ENCODE data around the gene ARHGAP32.

Gene ARHGAP32

DNA sequence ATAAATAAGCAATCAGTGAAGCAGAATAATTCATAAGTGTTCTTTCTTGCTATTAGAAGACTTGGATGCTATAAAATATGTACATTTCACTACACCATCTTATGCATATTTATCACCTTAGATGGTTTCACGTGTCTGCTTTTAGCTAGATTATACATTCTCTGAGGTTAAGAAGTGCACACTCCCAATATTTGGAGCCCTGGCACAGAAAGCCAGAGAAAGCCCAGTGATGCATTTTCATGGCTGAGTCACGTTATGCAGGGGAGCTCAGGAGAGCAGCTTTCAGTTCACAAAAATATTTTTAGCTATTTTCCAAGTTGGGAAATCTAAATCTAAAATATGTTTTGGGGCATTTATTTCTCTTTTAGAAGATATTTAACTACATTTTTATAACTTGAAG is 244.4 kb downstream of the ARHGAP32 start:
- no peak for DNase-seq

DNA sequence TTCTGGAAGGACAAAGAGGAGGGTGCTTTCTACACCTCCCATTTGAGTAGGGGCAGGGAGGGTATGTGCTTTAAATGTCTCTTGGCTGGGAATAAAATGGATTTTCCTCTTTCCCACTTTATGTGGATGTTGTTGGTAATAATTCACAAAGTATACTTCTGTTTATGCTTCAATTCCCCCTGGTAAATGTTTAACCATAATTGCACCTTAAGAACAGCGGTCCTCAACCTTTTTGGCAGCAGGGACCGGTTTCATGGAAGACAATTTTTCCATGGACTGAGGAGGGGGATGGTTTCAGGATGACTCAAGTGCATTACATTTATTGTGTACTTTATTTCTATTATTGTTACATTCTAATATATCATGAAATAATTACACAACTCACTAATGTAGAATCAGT is 245.5 kb downstream of the ARHGAP32 start:
- DNase-seq: no peak

DNA sequence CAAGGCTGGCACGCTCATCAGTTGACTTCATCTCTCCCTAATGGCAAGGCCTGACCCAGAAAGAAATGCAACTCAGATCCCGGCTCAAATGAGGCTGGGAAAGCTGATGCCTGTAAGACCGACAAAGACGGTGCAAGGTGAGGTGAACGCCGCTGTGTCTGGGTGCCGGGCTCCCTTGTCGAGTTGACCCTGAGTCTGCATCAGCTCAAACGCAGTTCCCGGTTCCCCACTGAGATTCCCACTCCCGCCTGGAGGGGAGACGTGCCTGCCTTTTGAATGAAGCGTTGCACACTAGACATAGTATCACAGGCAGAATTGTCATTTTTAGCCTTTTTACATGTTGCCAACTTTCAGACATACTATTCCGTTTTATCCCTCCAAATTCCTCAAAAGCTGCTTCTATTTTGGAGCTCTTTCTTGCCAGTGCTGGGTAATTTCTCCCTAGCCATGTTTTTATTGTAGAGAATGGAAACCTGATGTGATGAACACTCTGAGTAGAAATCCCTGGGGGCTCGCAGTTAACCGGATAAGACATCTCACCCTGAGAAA is 248.6 kb downstream of the ARHGAP32 start:
- no peak for DNase-seq

DNA sequence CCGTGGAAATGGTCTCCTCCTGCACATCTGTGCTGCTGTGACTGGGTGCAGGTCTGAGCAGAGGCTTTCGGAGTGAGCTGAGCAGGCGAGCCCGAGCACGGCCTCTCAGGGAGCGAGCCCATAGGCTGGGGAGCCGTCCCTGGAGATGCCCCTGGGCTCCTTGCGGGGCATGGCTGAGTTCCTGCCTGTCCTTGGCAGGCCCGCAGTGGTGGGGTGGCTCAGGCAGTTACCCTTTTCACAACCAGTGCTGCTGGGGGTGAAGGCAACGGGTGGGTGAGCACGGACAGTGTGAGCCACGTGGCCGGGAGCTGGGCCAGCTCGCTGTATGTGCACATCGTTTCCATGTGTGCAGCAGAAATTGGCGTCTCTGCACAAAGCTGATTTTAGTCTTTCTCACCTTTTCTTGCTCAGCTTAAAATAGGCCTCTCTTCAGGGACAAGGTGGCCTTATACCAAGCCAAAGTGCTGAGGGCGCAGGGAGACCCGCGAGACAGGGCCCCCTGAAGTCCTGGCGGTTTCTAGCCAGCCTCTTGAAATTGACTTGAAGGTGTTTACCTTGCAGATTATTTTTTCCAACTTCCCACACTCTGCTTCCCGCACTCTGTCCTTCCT is 249.2 kb downstream of the ARHGAP32 start, which contains the start of gene TP53AIP1:
Gene TP53AIP1 (minus strand): TSS at position 55 of the 611 bp plus-strand sequence. CDS start 5,053 bp downstream, outside the sequence.
- DNase-seq: no peak

DNA sequence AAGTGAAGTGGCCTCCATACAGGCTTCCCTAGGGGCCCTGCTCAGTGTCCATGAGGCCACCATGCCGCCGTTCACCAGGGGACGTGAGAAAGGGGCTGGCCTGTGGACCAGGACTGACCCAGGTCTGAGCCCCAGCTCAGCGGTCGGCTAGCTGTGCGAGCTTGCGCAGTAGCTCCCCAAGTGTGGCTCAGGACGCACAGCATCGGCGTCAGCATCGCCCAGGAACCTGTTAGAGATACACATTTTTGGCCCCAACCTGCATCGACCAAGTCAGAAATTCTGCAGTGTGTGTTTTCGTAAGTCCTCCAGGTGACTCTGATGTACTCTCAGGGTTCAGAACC is 249.9 kb downstream of the ARHGAP32 start:
- DNase-seq: no peak

DNA sequence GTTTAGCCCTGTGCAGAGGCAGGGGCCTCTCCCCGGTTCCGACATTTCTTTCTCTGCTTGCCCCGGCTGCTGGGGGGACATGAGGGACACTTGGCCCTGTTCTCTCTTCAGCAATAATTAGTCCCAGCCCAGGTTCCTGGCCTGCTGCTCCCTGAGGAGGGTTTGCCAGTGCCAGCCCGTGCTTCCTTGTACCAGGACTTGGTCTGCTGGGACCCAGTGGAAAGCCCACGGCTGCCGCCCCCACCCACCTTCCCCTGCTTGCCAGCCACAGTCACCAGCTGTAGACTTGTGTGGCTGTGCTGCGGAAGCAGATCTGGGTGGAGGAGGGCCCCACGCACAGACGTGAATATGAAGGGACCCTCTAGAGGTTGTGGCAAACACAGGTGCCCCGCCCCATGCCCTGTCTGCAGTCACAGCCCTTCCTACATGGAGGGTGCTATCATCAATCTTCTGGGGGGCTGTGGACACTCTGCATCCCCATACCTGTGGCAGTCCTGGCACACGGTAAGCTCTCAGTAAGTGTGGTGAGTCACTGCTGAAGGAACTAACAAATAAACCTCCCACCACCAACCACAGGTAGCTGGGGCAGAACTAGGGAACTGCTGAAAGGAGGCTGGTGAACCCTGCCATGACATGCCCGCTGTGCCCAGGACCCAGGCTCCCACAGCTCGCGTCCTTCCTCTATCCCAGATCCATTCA is 250.4 kb downstream of the ARHGAP32 start:
- DNase-seq: no peak

DNA sequence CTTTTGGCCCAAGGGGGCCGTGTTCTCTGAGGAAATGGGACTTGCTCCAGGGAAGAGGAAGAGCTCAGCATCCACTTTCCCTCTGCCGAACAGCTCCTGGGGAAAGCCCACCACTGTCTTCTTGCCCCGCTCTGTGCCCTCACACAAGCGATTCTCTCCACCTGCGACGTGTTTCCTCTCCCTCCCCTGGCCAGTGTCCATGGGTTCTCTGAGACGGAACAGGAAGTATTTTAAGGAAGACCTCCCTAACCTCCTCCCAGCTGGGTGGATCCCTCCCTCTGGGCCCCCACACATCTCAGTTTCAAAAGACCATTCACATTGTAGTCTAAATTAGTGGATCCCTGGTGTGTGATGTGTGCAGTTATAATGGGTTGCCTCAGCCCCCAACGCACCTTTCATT is 251.0 kb downstream of the ARHGAP32 start:
- no peak for DNase-seq

DNA sequence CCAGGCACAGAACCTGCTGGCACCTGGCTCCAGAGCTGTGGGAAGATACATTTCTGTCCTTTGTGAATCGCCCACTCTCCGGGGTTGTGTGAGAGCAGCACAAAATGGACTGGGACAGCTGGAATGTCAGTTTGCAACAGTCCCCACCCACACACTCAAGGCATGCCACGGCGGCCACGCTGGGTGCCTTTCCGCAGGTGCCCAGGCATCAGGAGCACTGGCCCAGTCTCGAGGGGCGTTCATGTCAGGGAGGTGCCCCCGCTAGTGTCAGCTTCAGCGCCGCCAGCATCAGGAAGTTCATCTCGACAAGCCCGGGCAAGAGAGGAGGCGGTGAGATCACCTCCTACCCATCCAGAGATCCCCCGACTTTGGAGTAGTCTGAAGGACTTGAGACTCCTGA is 251.5 kb downstream of the ARHGAP32 start:
- DNase-seq: no peak

DNA sequence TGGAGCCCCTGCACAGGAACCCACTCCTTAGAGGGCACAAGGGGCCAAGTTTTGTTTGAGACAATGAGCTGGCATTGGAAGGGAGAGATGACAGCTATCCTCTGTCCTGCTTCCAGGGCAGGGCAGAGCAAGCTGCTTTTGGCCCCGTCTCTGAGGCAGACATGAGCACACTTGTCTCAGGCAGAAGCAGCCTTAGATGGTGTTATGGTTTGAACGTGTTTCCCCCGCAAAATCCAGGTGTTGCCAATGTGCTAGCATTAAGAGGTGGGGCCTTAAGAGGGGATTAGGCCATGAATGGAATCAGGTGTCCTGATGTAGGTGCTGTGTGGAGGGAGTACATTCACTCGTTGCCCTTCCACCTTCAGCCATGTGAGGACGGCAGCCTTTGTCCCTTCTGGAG is 252.0 kb downstream of the ARHGAP32 start:
- no peak for DNase-seq

DNA sequence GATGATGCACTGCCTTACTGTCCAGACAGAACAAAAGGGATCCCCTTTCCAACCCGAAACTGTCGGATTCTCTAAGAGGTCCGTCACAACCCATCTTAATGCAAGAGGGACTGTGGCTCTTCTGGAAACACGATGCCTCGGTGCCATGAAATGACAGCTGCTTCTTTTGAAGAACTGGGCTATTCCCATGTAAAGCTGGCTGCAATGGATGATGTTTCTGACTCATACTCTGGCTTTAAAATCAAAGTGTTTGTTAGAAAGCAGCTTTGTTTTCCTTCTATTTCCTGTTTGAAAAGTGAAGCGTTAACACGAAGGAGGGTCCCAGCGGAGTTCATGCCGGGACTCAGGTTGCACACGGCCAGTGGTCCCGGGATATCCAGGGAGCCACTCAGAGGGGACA is 252.5 kb downstream of the ARHGAP32 start:
- DNase-seq: no peak

DNA sequence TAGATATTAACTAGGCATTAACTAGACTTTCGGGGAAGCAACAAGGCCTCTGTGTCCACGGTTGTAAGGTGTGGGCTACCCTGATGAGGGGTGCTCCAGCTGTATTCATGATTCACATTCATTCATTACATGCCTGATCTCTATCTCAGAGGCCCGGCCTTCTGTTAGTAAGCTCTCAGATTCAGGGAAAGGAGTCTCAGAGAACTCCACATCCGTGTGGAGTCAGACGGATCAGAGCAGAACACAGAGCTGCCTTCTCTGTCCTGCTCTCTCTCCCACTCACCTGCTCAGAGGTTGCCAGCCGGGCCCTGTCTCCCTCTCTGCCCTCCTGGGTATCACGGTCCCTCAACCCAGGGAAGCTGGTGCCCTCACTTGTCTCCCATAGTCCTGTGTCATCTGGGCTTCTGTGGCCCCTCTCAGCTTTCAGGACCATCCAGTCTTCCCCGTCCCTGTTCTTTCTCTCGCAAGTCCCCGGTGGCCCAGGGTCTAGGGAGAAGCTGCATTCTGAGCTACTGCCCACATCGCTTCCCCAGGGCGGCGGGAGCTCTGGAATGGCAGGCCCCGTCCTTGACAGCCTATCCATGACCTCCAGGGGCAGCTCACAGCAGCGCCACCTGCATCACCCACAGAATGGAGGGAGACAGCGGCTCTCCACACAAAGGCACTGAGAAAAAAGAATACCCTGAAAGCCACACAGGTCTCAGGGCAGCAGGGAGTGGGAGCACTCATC is 253.8 kb downstream of the ARHGAP32 start:
- DNase-seq: no peak

DNA sequence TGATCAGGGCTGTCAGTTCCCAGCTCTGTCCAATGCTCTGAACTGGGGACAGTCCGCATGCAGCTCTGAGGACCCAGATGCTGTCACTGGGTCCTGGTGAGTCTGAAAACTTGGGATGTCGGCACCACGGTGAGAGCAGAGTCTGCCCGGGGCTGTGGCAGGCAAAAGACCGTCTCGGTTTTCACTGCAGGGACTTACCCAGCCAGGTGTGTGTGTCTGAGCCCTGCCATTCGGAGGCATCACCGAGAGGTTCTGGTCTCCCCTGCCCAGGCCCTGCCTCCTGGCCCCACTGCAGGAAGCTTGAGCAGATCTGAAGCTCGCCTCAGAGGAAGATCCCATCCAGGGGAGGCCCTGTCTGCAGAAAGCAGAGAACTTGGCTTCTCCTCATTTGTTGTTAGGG is 254.6 kb downstream of the ARHGAP32 start:
- no peak for DNase-seq

DNA sequence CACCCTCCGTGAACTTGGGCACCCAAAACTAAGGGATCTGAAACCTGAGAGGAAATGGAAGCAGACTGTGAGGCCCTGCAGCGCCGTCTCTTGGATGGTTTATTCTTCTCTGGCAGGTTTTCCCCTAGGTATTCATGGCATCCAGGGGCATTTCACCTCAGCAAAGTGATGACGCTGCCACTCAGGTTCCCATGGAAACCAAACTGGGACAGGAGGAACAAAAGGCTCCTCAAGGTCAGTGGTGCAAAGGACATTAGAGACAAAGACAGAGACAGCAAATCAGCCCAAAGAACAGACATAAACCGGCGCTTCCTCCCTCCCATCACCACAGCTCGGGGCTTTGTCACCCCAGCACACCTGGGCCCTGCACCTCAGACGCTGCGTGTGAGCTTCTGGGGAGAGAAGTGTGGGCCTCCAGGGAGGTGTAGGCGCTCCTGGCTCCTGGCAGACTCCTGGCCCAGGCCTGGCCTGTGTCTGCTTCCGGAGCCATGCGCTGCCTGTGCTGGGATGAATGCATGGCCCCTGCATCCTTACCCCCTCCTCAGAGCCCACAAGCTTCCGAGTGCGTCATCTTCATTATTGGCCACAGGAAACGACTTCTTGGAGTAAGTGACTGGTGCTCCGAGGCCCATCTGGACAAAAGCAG is 255.4 kb downstream of the ARHGAP32 start:
- peak; percentile 22 to 80 (median 33) for DNase-seq

DNA sequence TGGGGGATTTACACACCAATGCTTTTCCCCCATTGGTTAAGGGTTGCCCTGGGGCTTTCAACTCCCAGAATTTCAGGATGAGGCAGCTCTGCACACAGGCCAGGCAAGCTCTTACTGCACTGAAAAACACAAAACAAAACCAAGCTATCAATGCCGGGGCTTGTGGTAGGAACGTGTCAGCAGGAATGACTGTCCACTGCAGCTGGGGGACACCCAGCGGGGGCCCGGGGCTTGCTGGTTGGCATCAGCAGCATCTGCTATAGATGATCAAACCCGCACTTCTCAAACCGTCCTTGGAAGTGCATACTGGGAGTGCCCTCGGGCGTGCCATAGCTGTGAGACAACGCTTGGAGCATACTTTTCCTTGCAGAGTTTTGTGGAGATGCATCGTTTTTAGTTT is 257.2 kb downstream of the ARHGAP32 start:
- no peak for DNase-seq

DNA sequence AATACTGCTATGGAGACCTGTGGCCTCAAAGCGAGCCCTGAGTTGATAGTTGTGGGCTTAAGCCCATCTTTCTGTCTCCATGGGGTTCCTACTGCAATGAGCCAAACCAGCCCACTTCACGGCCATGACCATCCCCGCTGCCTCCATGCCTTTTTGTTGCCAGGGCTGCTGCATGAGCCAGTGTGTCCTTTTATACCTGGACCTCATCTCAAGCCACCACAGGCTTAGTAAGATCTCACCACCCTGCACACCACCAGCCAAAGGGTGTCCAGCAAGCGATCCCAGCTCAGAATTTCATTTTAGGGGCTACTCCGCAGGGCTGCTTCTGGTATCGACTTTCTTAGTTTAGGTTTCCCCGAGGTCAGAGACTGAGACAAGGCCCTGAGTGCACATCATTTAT is 257.8 kb downstream of the ARHGAP32 start:
- no peak for DNase-seq

DNA sequence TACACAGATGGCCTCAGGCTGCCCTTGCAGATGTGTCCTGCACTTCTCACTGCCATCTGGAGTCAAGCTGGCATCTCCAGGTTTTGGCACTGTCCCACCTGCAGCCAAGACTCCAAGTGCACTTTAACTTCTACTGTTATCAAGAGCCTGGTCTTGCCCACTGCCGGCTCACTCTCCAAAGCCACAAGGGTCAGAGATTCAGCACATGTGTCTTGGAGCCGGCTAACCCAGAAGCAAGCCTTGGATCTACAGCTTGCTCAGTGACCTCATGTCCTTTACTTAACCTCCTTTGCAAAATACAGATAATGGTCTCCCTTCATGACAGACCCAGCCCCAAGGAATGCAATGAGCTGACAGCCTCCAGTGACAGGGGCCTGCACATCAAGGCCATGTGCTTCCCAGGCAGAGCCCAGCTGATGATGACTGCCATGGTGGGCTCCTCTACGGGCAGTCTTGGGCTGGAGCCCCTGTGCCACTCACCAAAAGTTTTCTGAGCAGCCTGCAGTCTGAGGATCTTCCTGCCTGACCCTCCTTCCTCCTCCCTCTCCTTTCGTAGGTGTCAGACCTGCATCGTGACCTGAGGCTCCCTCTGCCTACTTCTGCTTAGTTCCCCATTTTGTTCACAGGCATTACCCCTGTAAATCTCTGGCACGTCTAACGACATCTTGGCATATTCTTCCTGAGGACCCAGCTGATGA is 258.5 kb downstream of the ARHGAP32 start:
- DNase-seq: no peak

DNA sequence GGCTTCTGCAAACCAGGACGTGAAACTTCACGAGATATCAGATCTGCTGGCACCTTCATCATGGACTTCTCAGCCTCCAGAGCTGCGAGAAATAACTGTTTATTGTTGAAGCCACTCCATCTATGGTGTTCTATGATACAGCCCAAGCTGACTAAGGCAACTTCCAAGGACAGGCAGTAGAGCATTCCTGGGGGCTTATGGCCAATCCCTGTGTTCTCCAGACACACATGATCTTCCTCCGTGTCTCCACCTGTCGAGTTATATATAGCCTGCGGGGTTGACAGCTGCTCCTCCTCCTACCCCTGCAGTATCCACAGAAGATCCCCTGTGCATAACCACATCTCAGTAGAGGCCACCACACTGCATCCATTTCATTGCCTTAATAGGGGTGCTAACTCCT is 260.5 kb downstream of the ARHGAP32 start:
- DNase-seq: peak in 1 of 3 experiments; percentile 27

DNA sequence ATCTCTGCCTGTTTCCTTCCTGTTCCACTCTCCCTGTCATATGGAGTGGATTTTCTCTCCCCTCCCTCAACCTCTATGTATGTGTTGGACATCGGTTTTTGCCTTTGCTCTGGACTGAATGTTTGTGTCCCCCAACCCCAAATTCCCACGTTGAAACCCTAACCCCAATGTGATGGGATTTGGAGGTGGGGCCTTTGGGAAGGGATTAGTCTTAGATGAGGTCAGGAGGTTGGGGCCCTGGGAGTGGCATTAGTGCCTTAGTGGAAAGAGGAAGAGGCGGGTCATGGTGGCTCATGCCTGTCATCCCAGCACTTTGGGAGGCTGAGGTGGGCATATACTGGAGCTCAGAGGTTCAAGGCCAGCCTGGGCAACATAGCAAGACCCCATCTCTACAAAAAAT is 261.1 kb downstream of the ARHGAP32 start:
- no peak for DNase-seq

DNA sequence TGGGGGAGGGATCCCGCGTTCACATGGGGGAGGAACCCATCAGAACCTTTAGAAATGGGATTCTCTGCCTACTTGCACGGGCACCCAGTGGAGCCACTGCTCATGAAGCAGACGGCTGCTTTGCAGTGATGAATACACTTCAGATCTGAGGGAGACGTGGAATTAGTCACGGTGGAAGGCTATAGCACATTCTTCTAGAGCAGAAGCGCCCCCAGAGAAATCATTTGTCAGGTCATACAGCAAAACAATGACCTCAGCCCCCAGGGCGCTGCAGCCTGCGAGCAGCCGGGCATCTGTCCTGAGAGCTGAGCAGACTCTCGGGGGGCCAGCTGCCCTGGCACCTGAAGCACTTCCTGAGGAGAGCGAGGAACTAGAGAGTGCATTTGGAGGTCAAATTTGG is 262.1 kb downstream of the ARHGAP32 start:
- DNase-seq: no peak

DNA sequence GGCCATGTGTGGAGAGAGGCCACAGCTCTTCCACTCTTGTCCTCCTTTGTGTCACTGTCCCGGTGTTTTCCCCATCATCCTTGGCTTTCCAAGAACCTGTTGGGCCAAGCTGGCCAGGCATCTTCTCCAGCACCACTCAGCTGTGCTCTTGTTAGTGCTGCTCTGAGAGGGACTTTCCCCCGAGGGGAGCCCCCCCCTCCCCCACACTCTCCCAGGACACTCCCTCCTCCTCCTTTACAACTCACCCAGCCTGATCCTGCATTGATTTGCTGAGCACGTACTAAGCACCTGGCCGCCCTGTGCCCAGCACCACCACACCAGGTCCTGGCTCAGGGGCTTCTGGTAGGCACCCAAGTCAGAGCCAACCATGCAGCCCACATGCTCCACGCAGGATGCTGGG is 262.7 kb downstream of the ARHGAP32 start:
- DNase-seq: no peak

DNA sequence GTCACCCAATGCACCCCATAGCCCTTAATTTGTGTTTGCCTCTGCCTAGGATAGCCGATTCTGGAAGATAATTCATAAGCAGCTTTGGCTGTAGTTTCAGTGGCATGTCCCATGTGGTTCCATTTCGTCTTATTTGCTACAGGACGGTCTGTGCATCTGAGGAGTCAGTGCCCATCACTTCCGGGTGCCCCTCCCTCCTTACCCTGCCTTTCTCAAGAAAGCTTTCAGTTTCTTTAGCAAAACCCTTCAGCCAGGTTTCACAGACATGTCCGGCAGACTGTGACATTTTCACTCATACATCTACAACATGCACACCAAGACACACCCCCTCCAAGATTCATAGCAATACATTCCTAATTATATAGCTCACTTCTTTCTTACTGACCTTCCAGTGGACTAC is 263.7 kb downstream of the ARHGAP32 start:
- no peak for DNase-seq

DNA sequence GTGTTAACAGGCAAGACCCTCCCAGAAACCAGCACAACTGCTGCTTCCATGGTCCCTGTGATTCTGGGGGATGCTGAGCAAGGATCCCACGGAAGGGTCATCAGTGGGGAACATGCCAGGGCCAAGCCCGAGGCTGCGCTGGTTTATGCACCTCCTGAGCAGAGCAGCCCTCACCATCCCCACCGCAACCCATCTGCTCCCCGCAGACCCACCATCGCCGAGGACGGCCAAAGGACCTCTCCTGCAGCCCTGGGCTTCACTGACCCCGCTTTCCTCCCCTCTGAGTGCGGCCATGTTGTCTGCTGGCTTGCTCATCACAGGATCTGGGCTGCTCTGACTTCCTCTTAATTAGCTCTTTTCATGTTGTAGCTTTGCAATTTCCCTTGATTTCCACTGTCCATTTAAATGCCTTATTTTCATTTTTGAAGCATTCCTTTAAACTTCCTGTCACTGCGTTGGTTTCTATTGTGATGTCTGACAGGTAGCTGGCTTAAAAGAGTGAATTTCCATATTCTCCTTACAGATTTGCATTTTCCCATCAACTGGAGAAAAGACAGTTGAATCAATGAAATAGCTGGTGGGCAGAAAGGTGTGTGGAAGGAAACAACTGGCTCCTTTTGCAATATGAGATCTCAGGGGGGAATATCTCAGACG is 264.3 kb downstream of the ARHGAP32 start:
- no peak for DNase-seq

Data from NCI-H1417 (cell line).